SK-N-MC (cell line): ENCODE results near the gene SEC23IP.

Source experiments
- EZH2 ChIP-seq: fragments of 200-600 bp; sonication (generic); IDR thresholded peaks from one replicate; pipeline ENCODE4 v1.6.1; 2017; ENCODE audit warnings: antibody characterized with exemption
- POLR2AphosphoS5 ChIP-seq: IDR thresholded peaks from 2 replicates; pipeline ENCODE4 v1.6.1; 2012; ENCODE audit warnings: mild to moderate bottlenecking, low read depth, low read length, borderline replicate concordance

DNA sequence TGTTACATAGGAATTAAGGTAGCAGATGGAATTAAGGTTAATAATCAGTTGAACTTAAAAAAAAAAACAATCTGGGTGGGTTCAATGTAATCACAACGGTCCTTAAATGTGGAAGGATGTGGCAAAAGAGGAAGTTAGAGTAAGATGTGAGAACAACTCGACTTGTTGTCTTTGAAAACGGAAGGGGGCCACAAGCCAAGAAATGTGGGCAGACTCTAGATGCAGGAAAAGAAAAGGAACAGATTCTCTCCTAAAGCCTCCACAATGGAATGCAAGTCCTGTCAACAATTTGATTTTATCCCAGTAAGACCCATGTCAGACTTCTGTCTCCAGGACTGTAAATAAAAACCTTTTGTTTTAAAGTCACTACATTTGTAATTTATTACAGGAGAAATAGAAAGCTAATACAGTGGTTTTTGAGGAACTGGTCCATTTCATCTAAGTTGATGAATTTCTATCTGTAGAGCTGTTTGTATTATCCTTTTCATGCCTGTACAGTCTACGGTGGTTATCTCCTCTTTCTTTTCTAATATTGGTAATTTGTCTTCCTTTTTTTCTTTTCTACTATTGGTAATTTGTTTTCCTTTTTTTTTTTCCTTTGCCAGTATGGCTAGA lies 28.5 kb upstream of the SEC23IP start:
- TF ChIP-seq POLR2AphosphoS5 (no peak), EZH2 (no peak)
